Right lobe of liver (tissue), 6 donors: ENCODE results near the gene TBX10. TPM values are rescaled to one million over a fixed set of nuclear protein-coding genes. Genes with fewer than 3 reads are reported as not detected.

ENCODE experiments used
- ATAC-seq, 4 donors: fragments of 200-7000 bp; cut with Tn5 transposase; one replicate each; pipeline ENCODE4 v1.9.1; 2020; ENCODE audit warnings: mild to moderate bottlenecking in 4 of 4, moderate library complexity in 4 of 4
- DNase-seq, 3 donors: peaks; one replicate each; pipeline ENCODE4 v3.0.0-alpha.2; 2020
- H3K27ac ChIP-seq, 3 donors: fragments of 200-600 bp; one replicate each; pipeline ENCODE4 v1.8.0; 2022
- H3K27me3 ChIP-seq, 2 donors: fragments of 200-600 bp; one replicate each; pipeline ENCODE4 v1.8.0; 2022
- H3K36me3 ChIP-seq, 4 donors: fragments of 200-600 bp; sonication (generic) in 1 of 4; one replicate each; pipeline versions ENCODE4 v1.5.1 to v1.8.0; 2017 to 2022; ENCODE audit warnings: control low read depth in 1 of 4
- H3K4me1 ChIP-seq, 4 donors: fragments of 200-600 bp; sonication (generic) in 1 of 4; one replicate each; pipeline versions ENCODE4 v1.5.1 to v1.8.0; 2017 to 2022; ENCODE audit warnings: control low read depth in 1 of 4
- H3K4me3 ChIP-seq, 3 donors: fragments of 200-600 bp; one replicate each; pipeline ENCODE4 v1.8.0; 2022
- H3K9me3 ChIP-seq, 4 donors: fragments of 200-600 bp; sonication (generic) in 1 of 4; one replicate each; pipeline versions ENCODE4 v1.5.1 to v1.8.0; 2017 to 2022; ENCODE audit warnings: control low read depth in 1 of 4
- POLR2A ChIP-seq: fragments of 450-650 bp; IDR thresholded peaks from one replicate; pipeline ENCODE4 v1.6.1; 2017; ENCODE audit warnings: antibody characterized with exemption, mild to moderate bottlenecking
- WGBS: methylation state at CpG from one replicate; pipeline ENCODE4 v1.1.6; 2018; ENCODE audit warnings: low coverage, low lambda C conversion rate; ENCODE audit not compliant: insufficient coverage; ENCODE audit errors: missing lambda C conversion rate; 5-methylcytosine and 5-hydroxymethylcytosine counted together
- intact Hi-C, 2 donors: fragments of 100-400 bp; cut with DNase I; formaldehyde crosslinking; loops; one replicate each; pipeline versions ENCODE4 v1.11.2 to v1.14.1; 2022
- total RNA-seq, 6 experiments: library from RNA; depleted of rRNA in 2 of 6; stranded (reverse); fragments of >200 nt in 2 of 6; fragmentation: NEBNext Ultra II Directional in 3 of 6; extraction: Animal tissue kit (Norgen Biotek cat#: 25700) in 3 of 6; gene quantifications; one replicate each; pipeline versions ENCODE4 v1.1.0 to v1.2.4, GENCODE V29; 2016 to 2023
- TF ChIP-seq, protein P1 (sequence below), 4 donors: fragments of 200-600 bp in 3 of 4; fragments of 450-650 bp in 1 of 4; IDR thresholded peaks; one replicate each; pipeline versions ENCODE4 v1.5.1 to v1.8.0; 2016 to 2022; ENCODE audit warnings: antibody characterized with exemption in 4 of 4, mild to moderate bottlenecking in 2 of 4
- donor health status: DM: no; HTN: yes; CAD: no.
- donor health status: DM: no; HTN: no; CAD: no.
- donor health status: DM: no; HTN: no; CAD: no.
- donor health status: DM: no; HTN: yes; CAD: no.
- donor health status: DM: no; HTN: yes; CAD: no.

TBX10 gene
- total RNA-seq, 6 experiments from 2014 or later = 0.24 to 0.49 (median 0.34) TPM; not detected in 1

DNA sequence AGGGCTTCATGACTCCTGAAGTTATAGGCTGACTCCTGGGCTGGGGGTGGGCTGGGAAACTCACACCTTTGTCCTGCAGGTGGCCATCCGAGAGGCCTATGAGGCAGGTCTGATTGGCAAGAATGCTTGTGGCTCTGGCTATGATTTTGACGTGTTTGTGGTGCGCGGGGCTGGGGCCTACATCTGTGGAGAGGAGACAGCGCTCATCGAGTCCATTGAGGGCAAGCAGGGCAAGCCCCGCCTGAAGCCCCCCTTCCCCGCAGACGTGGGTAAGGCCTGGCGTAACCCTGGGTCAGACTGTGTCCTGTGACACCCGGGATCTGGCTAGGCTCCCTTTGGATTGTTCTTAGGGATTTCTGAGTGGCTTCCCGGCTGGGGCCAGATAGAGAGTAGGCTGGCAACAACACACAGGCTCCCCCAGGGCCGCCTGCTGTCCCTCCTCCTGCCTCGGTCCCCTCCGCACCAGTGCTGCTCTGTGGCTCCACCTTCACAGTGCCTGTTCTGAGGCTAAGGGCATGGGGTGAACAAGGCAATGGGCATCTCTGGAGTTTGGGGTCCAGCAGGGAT lies 29.2 kb downstream of the TBX10 start:
- Histone ChIP-seq H3K27me3 (no peaks in the 10 kb centered on the region), H3K4me3 (no peak overlapping the region), H3K27ac (no peak overlapping the region), H3K4me1 (peaks cover 0 to 8% (median 4%) of the 10 kb centered on the region in 4 donors), H3K9me3 (no peaks in the 10 kb centered on the region), H3K36me3 (peaks cover 0 to 29% (median 6%) of the 10 kb centered on the region in 4 donors)
- DNase-seq = no peak
- TF ChIP-seq POLR2A = no peak
- TF ChIP-seq, protein P1, sequence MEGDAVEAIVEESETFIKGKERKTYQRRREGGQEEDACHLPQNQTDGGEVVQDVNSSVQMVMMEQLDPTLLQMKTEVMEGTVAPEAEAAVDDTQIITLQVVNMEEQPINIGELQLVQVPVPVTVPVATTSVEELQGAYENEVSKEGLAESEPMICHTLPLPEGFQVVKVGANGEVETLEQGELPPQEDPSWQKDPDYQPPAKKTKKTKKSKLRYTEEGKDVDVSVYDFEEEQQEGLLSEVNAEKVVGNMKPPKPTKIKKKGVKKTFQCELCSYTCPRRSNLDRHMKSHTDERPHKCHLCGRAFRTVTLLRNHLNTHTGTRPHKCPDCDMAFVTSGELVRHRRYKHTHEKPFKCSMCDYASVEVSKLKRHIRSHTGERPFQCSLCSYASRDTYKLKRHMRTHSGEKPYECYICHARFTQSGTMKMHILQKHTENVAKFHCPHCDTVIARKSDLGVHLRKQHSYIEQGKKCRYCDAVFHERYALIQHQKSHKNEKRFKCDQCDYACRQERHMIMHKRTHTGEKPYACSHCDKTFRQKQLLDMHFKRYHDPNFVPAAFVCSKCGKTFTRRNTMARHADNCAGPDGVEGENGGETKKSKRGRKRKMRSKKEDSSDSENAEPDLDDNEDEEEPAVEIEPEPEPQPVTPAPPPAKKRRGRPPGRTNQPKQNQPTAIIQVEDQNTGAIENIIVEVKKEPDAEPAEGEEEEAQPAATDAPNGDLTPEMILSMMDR (IDR thresholded peaks at IDR 0.05) = no peak
- intact Hi-C loops = no loop called here
- ATAC-seq = no peak
- WGBS = no CpG with 5 or more reads among the region's 15 CpGs

GRCh38 chr11:67609316-67609715 lies 30.2 kb downstream of the TBX10 start:
- ATAC-seq (no peak), DNase-seq (no peak)
- peaks cover 0 to 8% (median 4%) of the 10 kb centered on the region in 4 donors for H3K4me1 ChIP-seq
- no peaks in the 10 kb centered on the region for H3K9me3 ChIP-seq
- WGBS = no CpG with 5 or more reads among the region's 10 CpGs
- no peak overlapping the region for H3K27ac ChIP-seq
- no peaks in the 10 kb centered on the region for H3K27me3 ChIP-seq
- peaks cover 0 to 29% (median 6%) of the 10 kb centered on the region in 4 donors for H3K36me3 ChIP-seq
- TF ChIP-seq, protein P1 (IDR thresholded peaks at IDR 0.05) = no peak
- TF ChIP-seq POLR2A = no peak
- intact Hi-C loops = no loop called here
- H3K4me3 ChIP-seq = no peak overlapping the region

DNA sequence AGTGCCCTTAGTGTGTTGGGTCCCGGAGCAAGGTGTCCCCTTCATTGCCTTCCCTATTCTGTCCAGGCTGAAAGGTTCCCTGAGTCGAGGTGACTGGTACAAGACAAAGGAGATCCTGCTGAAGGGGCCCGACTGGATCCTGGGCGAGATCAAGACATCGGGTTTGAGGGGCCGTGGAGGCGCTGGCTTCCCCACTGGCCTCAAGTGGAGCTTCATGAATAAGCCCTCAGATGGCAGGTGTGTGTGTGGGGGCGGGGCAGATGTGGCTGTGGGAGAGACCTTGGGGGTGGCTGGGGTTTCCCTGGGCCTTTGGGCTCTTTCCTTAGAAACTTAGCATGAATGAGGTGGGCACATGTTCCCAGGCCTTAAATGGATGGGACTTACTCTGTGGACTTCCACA lies 31.1 kb downstream of the TBX10 start:
- WGBS = 100% methylated on average over 2 of the region's 8 CpGs
- Histone ChIP-seq H3K27ac (no peak overlapping the region), H3K36me3 (peaks cover 0 to 29% (median 6%) of the 10 kb centered on the region in 4 donors), H3K4me3 (no peak overlapping the region), H3K27me3 (no peaks in the 10 kb centered on the region), H3K9me3 (no peaks in the 10 kb centered on the region), H3K4me1 (peaks cover 0 to 8% (median 4%) of the 10 kb centered on the region in 4 donors)
- intact Hi-C loops = no loop called here
- TF ChIP-seq POLR2A = no peak
- TF ChIP-seq, protein P1 (IDR thresholded peaks at IDR 0.05) = no peak
- DNase-seq (no peak), ATAC-seq (no peak)

- ATAC-seq (no peak), DNase-seq (no peak)
- no peaks in the 10 kb centered on the region for H3K27me3 ChIP-seq
- peaks cover 0 to 29% (median 6%) of the 10 kb centered on the region in 4 donors for H3K36me3 ChIP-seq
- peak overlapping the region in 2 of 3 donors; percentile 75 to 78 for H3K27ac ChIP-seq
- intact Hi-C loops = no loop called here
- peak overlapping the region; percentile 95 to 100 (median 96) for H3K4me3 ChIP-seq
- peaks cover 0 to 8% (median 4%) of the 10 kb centered on the region in 4 donors for H3K4me1 ChIP-seq
- no peaks in the 10 kb centered on the region for H3K9me3 ChIP-seq
- WGBS = 67% methylated on average over 1 of the region's 9 CpGs
- TF ChIP-seq POLR2A = no peak
- TF ChIP-seq, protein P1 (IDR thresholded peaks at IDR 0.05) = no peak
Measured at GRCh38 chr11:67607507-67607906, 32.1 kb downstream of the TBX10 start.
